ENCODE data around the gene FASTKD3.
A peak's percentile ranks its signal among the peaks of the same experiment; 100 is the strongest.

FASTKD3 gene

DNA sequence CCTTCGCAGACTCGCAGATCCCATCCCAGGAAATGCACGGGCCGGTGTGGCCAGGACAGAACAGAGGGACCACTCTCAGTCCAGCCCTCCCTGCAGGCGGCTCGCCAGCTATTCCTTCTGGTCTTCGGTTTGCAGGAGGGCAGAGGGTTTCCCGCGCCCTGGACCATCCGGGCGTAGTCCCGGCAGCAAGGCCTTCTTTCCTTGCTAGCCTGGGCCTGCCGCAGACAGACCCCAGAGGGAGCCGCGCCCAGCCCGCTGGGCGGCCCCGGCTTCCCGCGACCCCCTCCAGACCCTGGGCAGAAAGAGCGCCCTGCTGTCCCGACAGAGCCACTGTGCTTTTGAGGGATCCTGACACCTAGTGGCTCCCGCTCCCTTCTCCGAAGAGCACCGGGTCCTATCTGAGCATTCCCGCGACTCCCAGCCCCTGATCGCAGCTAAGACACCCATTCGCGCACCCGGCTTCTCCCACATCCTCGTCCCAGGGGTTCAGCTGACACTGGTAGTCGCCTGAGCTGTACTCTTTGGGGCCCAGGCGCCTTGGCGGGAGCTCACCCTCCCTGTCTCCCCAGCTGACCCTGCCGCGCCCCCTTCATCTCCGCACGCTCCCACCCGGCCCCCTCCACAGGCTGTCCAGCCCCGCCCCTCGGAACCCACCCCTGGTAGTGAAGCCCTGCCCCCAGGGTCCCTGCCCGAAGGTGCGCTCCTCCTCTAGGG lies 19.0 kb downstream of the FASTKD3 start:
- DNase-seq = peak in 1 of 2 donors; percentile 18

- DNase-seq = no peak
Observed at GRCh38 chr5:7848296-7848695, 20.5 kb downstream of the FASTKD3 start.

DNA sequence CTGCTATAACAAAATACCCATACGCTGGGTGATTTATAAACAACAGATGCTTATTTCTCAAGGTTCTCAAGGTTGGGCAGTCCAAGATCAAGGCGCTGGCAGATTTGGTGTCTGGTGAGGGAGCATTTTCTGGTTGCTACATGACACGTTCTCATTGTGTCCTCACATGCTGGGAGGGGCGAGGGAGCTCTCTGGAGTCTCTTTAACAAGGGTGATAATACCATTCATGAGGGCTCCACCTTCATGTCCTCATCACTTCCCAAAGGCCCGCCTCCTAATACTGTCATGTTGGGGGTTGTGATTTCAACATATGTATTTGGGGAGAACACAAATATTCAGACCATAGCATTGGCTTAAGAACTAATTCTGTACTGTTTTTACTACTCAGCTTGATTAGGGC lies 22.5 kb downstream of the FASTKD3 start:
- DNase-seq = no peak

GRCh38 chr5:7845557-7845956 lies 23.3 kb downstream of the FASTKD3 start:
- DNase-seq = no peak

- DNase-seq = no peak
Observed at GRCh38 chr5:7844901-7845300, 23.9 kb downstream of the FASTKD3 start.

DNA sequence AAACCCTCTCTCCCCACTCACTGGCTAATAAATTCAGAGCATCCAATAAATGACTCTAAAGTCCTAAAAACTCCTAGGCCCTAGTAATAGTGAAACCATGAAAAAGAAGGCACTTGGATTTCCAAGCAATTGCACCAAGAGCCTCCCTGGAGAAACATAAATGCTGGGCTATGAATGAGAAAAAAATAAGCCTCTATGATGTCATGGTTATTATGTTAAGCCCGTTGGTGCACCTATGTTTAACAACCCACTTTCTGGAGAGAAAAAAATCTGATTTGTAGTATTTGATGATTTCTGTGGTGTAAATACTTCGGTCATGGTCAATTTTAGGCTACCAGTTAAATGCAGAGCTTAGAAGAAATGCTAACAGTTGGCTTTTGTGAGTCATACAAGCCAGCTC lies 26.3 kb downstream of the FASTKD3 start:
- no peak for DNase-seq

DNA sequence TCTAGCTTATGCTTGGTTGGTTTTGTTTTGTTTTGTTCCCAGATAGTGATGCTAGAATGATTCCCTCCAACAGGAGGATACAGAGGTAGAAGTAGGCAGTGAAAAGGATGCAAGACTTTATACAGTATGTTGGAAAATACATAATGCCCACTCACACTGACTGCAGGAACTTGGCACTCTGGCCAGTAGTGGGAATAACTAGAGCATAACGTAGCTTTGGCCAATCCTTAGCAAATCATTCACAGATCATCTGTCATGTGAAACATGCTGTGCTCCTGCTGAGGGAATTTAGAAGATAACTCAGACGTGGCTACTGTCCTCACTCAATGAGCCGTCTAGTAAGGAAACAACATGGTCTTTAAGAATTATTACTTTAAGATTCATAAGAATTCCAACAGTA lies 31.4 kb downstream of the FASTKD3 start:
- DNase-seq = no peak

- no peak for DNase-seq
Observed at GRCh38 chr5:7834982-7835381, 33.8 kb downstream of the FASTKD3 start.

DNA sequence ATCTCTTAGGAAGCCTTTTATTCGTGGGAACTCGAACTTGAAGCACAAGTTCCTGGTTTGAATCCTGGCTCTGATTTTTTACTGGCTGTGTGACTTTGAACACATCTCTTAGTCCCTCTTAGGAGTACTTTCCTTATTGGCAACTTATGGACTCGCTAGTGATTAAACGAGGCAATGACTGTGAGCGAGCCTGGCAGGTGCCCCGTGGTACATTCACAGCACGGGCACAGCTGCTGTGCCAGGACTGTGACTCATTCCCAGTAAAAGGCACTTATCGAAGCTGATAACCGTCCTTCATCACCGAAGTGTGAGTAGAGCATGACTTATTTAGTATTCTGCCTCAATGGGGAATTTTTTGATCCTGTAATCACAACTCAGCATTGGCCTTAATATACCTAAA lies 40.6 kb downstream of the FASTKD3 start:
- no peak for DNase-seq

DNA sequence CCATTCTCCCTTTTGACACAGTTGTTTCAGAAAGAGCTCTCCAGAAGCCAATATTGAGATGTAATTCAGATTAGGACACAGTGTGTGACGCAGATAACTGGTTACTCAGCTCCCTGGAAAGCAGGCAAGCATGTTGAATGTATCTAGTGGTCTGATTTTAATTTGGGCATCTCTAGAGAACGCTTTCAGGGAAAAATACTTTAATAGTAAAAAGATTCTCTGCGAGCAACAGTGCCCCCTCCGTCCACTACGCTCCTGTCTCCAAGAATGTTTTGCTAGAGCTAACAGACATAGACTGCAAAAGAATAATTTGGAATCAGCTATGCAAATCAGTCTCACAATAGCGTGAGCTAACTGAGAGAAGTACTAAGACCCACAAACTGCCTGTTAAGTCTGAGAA lies 41.2 kb downstream of the FASTKD3 start:
- DNase-seq = peak in 1 of 2 donors; percentile 52

DNA sequence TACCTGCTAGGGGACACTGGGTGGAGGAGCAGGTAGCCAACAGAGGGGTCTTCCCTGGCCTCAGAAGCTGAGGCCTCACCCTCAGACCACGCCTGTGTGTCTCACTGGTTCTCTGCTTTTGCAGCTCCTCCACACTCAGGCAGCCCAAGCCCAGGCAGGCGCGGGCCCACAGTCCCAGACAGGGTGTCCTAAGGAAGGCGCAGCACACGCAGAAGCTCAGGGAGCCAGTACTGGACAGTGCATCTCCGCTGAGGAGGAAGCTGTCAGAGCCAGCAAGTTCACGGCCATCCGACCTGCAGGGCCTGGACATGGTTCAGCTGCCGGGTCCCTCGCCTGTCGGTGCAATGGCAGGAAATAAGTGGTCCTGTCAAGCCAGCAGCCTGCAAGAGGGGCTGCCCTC lies 43.2 kb downstream of the FASTKD3 start:
- no peak for DNase-seq

DNA sequence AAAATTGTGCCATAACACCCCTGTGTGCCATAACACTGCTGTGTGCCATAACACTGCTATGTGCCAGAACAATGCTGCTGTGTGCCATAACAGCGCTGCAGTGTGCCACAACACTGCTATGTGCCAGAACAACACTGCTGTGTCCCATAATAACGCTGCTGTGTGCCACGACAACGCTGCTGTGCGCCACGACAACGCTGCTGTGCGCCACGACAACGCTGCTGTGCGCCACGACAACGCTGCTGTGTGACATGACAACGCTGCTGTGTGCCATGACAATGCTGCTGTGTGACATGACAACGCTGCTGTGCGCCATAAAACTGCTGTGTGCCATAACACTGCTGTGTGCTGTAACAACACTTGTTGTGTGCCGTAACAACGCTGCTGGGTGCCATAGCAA lies 43.8 kb downstream of the FASTKD3 start:
- DNase-seq = no peak

DNA sequence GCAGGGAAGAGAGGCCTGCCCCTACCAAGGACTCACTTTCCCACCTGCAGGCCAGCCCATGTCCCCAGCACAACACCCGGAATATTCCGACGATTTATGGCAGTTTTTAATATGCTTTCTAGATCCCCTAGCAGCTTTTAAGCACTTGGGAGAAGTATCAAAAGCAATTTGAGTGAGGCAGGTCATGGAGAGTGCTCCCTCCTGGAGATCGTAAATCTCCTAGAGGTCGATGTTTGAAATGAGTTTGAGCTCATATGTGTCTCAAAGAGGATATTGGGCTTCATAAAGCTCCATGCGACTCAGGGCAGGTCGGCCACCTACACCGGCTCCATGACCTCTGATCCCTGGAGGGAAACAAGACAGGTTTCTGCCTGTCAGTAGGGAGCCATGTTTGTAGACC lies 45.2 kb downstream of the FASTKD3 start:
- DNase-seq = no peak

- DNase-seq = no peak
Observed at GRCh38 chr5:7822449-7822848, 46.4 kb downstream of the FASTKD3 start.

DNA sequence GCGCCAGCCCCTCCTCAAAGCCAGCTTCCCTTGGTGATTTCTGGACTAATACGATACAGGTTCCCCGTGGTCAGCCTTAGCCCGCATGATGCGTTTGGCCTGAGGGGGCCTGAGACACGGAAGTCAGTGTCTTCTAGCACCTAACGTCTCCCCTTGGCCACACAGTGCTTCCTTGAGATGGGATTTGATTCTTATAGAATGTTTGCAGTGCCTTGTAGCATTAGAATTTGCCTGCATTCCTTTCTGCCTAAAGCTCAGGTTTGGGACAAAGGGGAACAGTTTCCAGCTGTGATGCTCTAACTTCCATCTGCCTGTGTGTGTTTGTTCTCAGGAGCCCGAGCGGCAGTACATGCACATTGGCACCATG lies 52.3 kb downstream of the FASTKD3 start:
- DNase-seq = no peak

DNA sequence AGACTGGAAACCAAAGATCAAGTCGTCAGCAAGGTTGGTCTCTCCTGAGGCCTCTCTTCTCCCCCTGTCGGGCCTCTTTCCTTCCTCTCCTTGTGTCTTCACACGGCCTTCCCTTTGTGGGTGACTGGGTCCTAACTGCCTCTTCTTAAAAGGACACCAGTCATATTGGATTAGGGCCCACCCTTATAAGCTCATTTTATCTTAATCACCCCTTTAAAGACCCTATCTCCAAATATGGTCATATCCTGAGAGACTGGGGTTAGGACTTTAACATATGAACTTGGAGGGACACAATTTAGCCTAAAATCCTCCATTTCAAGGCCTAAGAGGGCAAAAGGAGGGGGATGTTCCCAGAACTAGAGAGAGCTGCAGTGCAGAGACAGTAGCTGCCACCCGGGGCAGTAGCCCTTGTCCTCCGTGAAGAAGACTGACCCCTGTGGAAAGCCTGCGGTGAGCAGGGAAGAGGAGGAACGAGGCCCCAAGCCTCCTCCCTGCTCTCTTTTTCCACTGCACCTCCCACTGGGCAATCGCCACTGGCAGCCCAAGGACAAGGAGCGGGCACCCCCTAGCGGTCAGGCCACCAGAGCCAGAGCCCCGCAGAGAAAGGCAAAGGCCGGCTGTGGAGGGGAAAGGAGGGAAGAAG lies 52.8 kb downstream of the FASTKD3 start:
- peak; percentile 62 to 63 for DNase-seq

GRCh38 chr5:7814816-7815215 lies 54.0 kb downstream of the FASTKD3 start:
- no peak for DNase-seq

- no peak for DNase-seq
Observed at GRCh38 chr5:7813576-7813975, 55.3 kb downstream of the FASTKD3 start.

- no peak for DNase-seq
Observed at GRCh38 chr5:7813007-7813406, 55.8 kb downstream of the FASTKD3 start.

- no peak for DNase-seq
Observed at GRCh38 chr5:7811715-7812114, 57.1 kb downstream of the FASTKD3 start.

Measured in hippocampal formation (tissue), 2 donors.